DMS153 treated with DMSO at 0.1 percent for 48 hours (cell line): ENCODE results near the gene SLC7A5.
"Not testable (repeated sequence)": the region's sequence is repeated elsewhere in the genome, so short reads cannot be mapped to it uniquely, and the experiment has no call there.

Experiments used
- DNase-seq: peaks from one replicate; lab custom pipeline; 2025; ENCODE audit not compliant: unreplicated experiment; lab: John Stamatoyannopoulos, UW

SLC7A5 gene

GRCh38 chr16:87888346-87888745 lies 19.0 kb upstream of the SLC7A5 start:
- not testable (repeated sequence) for DNase-seq

GRCh38 chr16:87887931-87888330 lies 18.6 kb upstream of the SLC7A5 start:
- not testable (repeated sequence) for DNase-seq

DNA sequence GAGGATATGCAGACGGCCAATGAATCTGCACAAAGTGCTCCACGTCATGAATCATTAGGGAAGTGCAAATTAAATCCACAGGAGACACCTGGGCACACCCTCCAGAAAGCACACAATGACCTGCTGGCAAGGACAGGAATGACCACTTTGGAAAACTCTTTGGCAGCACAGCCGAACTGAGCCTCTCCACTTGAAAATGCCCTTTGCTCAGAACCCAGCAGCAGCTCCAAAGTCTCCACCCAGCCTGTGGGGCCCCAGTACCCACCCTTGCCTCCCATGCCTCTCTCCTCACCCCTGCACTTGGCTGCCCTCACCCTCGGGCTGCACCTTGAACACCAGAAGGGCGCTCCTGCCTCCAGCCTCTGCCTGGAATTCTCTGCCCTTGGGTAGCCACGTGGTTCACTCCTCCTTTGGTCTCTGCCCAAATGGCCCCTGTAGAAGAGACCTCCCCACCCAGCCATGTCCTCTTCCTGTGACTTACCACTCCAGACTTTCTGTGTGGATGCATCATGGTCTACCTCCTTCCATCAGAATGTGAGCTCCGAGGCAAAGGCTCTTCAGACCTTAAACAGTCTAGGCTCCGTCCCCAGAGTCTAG lies 16.2 kb upstream of the SLC7A5 start:
- DNase-seq = not testable (repeated sequence)

DNA sequence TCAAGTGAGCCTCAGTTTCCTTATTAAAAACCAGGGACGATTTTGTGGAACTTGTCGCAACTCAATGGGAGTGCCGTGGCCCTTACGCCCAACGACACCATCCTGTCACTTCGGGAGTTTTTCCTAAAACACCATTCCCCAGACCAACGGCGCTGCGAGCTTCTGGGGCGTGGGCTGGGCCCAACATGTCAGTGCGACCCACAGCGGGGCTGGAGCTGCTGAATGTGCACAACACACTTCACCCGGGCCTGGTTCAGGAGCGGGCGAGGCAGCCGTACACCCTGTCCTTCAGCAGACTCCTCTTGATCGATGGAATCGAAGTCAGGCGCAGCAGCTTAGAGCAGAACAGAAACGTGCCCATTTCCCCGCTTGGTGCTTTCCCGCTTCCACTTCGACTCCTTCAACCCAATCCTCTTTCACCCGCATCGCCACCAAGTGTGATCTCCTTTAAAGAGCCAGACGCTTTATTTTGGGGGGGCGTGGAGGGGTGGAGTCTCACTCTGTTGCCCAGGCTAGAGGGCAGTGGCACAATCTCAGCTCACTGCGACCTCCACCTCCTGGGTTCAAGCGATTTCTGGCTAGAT lies 13.2 kb upstream of the SLC7A5 start:
- DNase-seq = no peak

DNA sequence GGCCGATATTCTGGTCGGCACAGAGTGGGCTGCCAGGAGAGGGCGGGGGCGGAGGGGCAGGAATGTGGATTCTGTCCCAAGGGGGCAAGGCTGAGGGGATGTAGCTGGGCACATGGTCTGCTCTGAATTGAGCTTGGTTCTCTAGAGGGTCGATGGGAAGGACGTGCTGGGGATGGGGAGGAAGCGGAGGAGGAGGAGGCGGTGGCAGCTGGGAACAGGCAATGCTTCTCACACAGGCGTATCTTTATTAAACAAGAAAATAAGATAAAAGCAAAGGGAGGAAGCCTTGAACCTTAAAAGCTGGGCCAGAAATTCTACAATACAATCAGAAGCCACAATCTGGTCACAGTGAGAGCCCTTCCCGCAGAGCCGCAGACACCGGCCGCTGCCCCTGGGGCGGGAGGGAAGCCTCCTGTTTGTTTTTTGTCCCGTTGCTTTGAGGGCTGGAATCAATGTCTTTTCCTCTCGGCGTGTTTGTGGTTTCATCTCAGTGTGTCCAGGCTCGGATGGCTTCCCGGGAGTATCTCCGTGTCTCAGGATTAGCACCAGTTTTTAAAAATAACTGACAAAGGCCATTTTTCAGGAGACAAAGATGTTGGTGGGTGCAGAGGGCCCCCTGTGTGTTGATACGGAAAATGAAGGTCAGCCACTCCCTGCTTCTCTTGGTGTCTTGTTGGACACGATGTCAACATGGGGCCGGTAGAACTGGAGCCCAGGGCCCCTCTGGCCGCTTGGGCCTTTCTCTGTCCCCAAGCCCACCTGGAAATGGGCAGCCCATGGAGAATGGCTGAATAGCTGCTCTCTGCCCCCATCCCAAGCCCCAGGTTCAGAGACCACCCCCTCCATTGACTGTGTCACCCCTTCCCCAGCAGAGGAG lies 12.3 kb upstream of the SLC7A5 start:
- no peak for DNase-seq

- DNase-seq = no peak
Measured at GRCh38 chr16:87880117-87880696, 10.9 kb upstream of the SLC7A5 start.

DNA sequence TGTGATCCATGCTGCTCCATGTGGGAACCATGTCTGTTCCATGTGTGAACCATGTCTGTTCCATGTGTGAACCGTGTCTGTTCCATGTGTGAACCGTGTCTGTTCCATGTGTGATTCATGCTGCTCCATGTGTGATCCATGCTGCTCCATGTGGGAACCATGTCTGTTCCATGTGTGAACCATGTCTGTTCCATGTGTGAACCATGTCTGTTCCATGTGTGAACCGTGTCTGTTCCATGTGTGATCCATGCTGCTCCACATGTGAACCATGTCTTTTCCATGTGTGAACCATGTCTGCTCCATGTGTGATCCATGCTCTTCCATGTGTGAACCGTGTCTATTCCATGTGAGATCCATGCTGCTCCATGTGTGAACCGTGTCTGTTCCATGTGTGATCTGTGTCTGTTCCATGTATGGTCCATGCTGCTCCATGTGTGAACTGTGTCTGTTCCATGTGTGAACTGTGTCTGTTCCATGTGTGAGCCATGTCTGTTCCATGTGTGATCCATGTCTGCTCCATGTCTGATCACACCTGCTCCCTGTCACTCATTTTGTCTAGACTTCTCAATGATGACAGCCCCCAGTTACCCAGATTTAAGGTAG lies 10.2 kb upstream of the SLC7A5 start:
- not testable (repeated sequence) for DNase-seq

DNA sequence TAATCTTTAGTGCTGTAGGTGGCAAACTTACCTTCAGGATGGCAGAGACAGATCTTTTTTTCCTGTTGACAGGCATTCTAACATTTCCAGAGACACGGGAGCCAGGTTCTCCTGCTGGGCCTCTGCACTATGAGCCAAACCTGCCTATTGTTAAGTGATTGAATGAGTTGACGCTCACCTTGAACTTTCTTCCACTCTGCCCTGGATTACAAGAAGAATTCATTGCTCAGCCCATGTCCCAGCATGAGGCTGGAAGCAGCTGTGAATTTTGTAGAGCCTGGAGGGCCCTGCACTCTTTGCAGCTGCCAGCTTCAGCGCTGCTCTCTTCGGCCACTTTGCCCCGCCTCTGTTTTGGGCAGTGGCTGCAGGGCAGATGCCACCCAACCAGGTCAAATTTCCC lies 9.4 kb upstream of the SLC7A5 start:
- DNase-seq = no peak

- DNase-seq = no peak
Measured at GRCh38 chr16:87877942-87878507, 8.7 kb upstream of the SLC7A5 start.

- DNase-seq = no peak
Measured at GRCh38 chr16:87874639-87875427, 5.5 kb upstream of the SLC7A5 start.

DNA sequence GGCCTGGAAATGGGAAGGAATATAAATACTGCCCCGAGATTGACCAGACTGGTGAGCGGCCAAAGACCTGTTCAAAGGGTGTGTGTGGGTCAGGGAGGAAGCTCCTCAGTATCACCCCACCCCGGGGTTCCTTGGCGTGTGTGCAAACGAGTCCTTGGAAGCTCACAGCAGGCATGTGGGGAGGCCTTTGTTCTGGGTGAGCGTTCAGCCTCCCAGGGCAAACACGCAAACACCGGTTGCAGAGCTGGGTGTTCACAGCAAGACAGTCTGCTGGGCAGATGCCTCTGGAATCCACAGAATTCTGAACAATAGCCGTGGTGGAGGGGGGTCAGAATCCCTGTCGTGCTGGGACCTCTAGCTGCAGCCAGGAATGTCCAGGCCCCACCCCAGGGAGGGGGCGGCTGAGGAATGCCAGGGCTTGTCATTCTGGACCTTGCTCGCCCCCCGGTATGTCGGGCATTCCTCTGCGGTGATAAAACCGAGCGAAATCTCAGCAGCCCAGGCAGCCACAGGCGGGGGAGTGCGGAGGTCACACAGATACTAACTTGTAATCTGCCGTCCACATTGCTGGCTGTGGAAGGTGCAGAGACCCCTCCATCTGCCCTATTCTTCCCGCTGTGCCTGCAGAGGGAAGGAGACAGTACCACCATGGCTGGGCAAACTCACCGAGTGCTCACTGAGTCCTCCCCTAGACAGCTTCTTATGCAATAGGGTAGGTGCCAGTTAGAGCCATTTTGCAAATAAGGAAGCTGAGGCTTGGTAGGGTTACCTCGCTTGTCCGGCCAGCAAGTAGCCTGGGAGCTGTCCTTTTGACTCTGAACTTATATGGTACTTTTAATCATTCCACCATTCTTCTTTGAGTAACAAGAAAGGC lies 1.3 kb upstream of the SLC7A5 start:
- DNase-seq = not testable (repeated sequence)

- not testable (repeated sequence) for DNase-seq
Measured at GRCh38 chr16:87869879-87870417, 641 bp upstream of the SLC7A5 start.

DNA sequence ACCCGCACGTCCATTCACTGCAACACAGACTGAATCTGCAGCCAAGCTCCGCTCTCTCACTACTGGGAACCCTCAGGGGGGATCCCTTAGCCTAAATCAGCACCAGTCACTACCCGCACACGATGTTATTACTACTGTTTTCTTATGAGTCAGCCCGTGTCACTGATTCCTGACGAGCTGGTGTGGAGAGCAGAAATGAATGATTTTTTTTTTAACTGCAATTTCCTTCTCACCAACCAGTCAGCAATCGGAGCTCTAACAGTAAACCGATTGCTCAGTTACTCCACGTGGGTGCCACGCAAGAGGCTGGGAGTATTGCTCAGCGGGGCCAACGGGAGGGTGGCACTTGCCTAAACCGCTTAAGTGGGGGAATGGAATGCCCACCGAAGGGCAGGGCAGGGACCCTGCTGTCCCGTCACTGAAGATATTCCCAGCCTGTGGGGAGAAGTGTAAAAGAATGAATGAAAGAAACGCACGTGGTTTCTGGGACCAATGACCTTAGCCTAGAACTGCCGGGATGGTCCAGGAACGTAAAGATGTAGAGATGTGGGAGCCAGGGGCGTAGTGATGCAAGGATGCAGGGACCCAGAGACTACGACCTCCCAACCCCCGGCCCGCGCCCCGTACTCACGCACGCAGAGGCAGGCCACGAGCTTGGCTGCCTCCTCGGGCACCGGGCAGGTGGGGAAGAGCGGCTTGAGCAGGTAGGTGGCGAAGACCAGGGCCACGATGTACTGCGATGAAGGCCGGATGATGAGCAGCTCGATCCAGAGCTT lies 865 bp downstream of the SLC7A5 start:
- DNase-seq = not testable (repeated sequence)

DNA sequence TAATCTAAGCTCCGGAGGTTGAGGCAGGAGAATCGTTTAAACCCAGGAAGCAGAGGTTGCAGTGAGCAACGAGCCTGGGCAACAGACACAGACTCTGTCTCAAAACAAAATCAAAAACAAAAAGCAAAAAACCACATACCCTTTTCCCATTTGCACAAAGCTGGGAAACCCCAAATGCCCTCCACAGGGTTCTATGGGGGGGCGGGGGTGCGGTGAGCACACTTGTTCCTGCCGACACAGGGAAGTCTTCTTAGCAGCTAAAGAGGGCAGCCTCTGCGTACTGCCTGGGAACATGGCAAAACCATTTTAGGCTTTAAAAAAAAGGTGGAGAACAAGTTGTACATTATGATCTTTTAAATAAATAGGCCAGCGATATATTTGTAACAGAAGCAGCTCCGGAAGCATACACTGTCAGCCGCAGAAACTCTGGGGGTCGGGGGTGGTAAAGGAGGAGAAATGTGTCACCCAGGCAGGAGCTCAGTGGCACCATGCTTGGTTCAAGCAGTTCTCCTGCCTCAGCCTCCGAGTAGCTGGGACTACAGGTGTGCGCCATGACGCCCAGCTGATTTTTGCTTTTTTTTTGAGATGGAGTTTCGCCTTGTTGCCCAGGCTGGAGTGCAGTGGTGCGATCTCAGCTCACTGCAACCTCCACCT lies 3.3 kb downstream of the SLC7A5 start:
- not testable (repeated sequence) for DNase-seq

GRCh38 chr16:87864331-87864989 lies 4.8 kb downstream of the SLC7A5 start:
- DNase-seq = no peak

DNA sequence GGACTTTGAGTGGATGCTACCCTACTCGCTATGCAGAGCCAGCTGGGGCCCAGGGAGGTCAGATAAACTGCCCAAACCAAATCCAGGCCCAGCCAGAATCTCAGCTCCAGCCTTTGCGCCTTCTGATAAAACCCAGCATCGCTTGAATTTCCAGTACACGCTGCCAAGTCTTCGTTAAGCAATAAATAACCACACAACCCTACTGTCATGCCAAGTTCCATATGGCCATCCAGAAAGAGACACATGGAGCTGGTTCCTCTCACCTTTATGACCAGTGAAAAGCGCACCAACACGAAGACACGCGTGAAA lies 6.0 kb downstream of the SLC7A5 start:
- DNase-seq = not testable (repeated sequence)

GRCh38 chr16:87862597-87863326 lies 6.5 kb downstream of the SLC7A5 start:
- DNase-seq = not testable (repeated sequence)
